HG03060 (cell line): ENCODE results near the gene ZPLD1.
A peak's percentile ranks its signal among the peaks of the same experiment; 100 is the strongest.

ENCODE experiments used
- ATAC-seq: cut with Tn5 transposase; IDR thresholded peaks from one replicate; pipeline ENCODE4 v1.9.1; 2021; ENCODE audit warnings: low read depth, moderate number of reproducible peaks; ENCODE audit not compliant: unreplicated experiment

The ZPLD1 gene

GRCh38 chr3:102521246-102521645 is 86.4 kb downstream of the ZPLD1 start:
- ATAC-seq, result no peak

GRCh38 chr3:102525624-102526023 is 90.8 kb downstream of the ZPLD1 start:
- peak; percentile 82 for ATAC-seq

- ATAC-seq, result no peak
These were observed 92.0 kb downstream of the ZPLD1 start for GRCh38 chr3:102526865-102527264.

GRCh38 chr3:102528727-102529126 is 93.9 kb downstream of the ZPLD1 start:
- no peak for ATAC-seq
